HG03460 (cell line): ENCODE measurements around the gene LHPP.
"Not testable (repeated sequence)": the region's sequence is repeated elsewhere in the genome, so short reads cannot be mapped to it uniquely, and the experiment has no call there.

Experiments
- ATAC-seq: cut with Tn5 transposase; IDR thresholded peaks from one replicate; pipeline ENCODE4 v1.9.1; 2021; ENCODE audit not compliant: unreplicated experiment

The LHPP gene

GRCh38 chr10:124568848-124569622 lies 107.4 kb downstream of the LHPP start:
- no peak for ATAC-seq

- no peak for ATAC-seq
Measured at GRCh38 chr10:124569623-124570470, 108.2 kb downstream of the LHPP start.

DNA sequence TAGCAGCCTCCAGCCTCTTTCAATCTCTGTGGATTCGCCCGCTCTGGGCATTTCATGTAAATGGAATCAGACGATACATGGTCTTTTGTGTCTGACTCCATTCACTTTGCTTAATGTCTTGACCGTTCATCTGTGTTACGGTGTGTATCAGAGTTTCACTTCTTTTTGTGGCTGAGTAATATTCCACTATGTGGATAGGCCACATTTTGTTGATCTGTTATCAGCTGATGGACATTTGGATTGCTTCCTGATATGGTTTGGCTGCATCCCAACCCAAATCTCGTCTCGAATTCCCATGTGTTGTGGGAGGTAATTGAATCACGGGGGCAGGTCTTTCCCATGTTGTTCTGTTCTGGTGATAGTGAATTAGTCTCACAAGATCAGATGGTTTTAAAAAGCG lies 109.0 kb downstream of the LHPP start:
- no peak for ATAC-seq

DNA sequence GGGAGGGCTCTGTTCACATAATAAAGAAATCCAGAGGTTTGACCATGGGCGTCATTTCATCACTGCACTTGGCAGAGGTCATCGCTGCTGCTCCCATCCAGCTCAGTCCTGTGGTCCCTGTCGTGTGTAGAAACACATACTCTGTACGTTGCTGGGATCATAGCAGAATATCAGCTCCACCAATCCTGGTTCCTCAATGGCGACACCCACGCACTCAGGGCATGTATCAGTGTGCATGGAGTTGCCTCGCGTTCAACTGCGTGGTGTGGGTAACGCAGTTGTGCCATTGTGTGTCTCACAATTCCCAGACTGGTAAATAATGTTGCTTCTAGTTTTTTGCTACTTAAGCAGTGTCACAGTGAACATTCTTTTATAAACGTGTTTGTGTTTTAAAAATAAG lies 111.1 kb downstream of the LHPP start:
- no peak for ATAC-seq

DNA sequence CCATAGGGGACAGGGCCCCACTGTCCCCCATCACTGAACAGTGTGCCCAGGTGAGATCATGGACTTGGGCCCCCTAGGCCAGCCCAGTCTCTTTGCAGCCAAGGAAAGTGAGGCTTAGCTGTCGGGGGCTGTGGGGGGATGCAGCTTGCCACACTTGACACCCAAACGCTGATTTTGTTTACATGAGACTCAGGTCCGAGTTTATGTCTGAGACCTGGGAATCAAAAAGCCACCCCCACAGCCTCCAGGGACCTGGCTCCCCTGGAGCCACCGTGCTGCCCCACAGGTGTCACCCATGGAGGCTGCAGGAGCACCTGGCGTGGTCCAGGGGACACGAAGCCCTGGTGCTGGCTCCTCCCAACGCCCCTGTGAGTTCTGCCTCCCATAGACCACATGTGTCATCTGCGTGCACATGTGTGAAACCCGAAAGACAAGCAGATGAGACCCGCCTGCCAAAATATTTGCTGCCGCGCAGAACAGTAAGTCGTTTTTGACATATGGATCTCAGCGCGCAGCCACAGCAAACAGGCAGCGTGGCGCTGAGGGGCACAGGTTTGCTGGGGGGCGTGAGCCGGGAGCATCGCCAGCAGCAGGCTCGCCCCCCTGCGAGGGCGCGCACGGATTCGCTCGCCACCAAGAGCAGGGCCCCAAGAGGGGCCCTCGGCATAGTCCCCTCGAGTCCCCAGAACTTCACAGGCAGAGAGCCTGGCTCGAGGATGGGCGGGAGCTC lies 112.3 kb downstream of the LHPP start:
- ATAC-seq, result no peak

DNA sequence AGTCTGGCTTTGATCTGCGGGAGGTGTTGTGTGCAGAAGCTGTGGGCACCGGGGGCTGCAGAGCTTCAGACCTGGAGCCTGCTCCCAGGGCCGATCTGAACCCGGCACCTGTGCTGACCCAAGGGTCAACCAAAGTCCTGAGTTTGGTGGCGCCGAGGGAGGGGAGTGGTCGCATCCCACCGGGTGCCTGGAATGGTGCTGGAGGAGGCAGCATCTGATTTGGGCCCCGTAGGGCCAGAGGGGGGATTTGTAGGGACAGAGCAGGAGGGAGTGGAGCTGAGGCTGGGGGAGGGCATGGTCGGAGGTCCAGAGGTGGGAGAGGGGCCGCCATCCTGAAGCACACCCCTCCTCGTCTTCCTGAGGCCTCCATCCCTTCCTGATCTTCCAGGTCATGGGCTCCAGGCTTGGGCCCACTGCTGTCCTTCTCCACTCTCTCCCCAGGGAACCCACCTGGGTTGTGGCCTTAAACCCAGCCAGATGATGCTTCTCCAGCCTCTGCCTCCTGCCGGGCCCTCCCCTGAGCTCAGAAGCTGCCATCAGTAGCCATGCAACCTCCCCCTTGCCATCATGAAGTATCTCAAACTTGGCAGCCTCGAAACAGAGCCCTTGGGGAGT lies 112.9 kb downstream of the LHPP start:
- ATAC-seq, result no peak

GRCh38 chr10:124575107-124576035 lies 113.7 kb downstream of the LHPP start:
- ATAC-seq, result no peak

- ATAC-seq, result no peak
Measured at GRCh38 chr10:124576526-124577420, 115.2 kb downstream of the LHPP start.

DNA sequence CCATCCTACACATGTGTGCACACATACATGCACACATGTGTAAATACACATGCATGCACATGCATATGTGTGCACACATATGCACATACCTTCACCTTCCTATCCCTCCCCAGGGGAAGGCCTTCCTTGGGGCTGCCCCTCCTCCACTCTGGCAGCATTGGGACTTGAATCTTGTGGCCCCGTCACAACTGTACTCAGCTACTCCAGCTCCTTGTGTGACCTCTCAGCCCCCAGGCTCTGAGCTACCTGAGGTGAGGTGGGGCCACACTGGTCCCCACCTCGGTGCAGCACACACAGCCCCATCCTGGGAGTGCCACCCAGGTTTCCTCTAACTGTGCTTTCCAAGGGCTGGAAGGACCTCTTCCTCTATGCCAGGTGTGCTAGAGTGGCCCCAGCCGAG lies 116.0 kb downstream of the LHPP start:
- no peak for ATAC-seq

DNA sequence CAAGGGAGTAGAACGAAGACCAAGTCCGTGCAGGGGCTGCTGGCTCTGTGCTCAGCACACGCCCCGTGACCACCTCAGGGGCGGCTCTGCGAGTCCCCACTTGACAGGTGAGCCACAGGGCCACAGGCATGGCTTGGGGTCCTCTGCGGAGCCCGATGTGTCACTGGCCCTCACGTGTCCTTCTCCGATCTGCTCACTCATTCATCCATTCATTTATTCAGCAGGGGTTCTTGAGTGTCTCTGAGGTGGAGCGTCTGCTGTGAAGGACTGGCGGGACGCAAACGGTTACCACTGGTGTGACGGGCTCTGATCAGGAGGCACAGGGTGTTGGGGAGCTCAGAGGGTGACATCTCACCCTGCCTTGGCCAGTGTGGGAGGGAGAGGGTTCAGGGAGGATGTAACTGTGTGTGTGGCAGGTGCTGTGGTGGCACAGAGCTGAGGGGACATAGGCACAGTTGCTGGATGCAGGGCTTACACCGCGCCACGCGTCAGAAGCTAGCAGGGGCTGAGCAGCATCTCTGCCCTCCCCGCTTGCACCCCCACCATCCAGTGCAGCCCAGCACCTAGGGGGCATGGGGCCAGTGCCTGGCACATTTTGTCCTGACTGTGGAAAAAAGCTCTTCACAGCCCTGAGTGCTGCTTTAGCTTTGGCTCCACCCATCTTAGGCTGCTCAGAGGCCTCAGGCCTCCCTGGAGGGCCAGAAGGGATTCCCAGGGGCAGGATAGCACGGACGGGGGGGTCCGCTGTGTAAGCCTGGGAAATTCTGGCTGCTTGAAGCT lies 116.8 kb downstream of the LHPP start:
- ATAC-seq, result no peak

GRCh38 chr10:124579011-124579399 lies 117.4 kb downstream of the LHPP start:
- no peak for ATAC-seq

- ATAC-seq, result no peak
Measured at GRCh38 chr10:124586142-124586541, 124.5 kb downstream of the LHPP start.

GRCh38 chr10:124587811-124588211 lies 126.2 kb downstream of the LHPP start:
- no peak for ATAC-seq

- not testable (repeated sequence) for ATAC-seq
Measured at GRCh38 chr10:124588341-124588735, 126.7 kb downstream of the LHPP start.

DNA sequence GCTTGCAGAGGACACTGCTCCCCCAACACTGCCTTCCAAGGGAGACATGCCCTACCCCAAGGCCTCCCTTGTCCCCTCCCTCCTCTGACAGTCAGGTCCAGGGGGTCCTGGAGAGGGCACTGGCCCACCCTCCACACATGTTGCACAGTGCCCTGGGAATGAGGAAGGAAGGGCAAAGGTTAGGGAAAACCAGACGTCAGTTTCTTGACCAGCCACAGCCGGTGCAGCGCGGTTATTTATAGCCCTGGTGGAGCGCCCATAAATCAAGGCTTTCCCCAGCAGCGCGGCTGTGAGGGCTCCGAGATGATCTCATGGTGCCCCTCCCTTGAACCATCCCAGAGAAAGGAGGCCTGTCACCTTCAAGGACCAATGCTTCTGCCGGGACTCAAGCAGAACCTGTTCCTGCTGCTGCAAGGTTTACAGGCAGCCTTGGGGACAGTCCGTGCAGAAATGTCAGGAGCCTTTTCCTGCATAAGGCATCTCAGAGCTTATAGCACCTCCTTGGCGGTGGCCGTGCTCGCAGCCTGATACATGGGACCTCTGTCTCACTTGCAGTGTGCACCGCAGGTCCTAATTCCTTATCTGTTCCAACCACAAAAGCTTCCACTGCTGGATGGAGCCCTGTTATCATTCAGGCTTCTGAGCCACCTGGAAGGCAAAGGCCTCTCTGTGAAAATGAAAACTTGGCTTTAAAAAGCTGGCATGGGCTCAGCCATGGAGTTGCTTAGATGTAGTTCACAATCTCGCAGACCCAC lies 127.3 kb downstream of the LHPP start:
- no peak for ATAC-seq

GRCh38 chr10:124589491-124590041 lies 127.9 kb downstream of the LHPP start:
- ATAC-seq, result no peak
